ENCODE results near the gene FOXF2. TPM values are rescaled to one million over a fixed set of nuclear protein-coding genes. Genes with fewer than 3 reads are reported as not detected.

The FOXF2 gene
- total and polyA plus RNA-seq, 2 donors (not counting 3 experiments of a cell fraction or from before 2014, with no cell fraction given): not detected

DNA sequence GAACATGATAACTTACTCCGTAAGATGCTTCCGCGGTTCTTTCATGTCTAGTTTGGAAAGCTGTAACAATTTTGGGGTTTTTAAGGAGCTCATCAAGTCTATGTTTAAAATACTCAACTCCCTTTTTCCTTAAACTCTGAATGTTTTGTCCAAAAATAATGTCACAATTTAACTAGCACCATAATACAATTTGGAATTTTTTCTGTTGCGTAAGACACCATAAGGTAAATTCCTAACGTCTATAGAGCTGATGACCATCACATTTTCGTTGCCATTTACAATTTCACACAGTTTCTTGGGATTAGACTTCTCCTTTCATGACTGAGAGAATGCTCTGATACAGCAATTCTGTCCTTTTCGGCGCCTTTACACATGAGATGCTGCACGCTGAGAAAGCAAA is 26.7 kb upstream of the FOXF2 start:
- TF ChIP-seq POLR2A (IDR thresholded peaks at IDR 0.05; ENCODE audit: low read depth, low read length) (no peak), EZH2 (IDR thresholded peaks at IDR 0.05; ENCODE audit: borderline replicate concordance, low read depth, low read length, severe bottlenecking) (no peak), POLR2AphosphoS5 (IDR thresholded peaks at IDR 0.05; ENCODE audit: insufficient read depth, low read depth, low read length) (no peak), JUN (IDR thresholded peaks at IDR 0.05; ENCODE audit: borderline replicate concordance, insufficient read depth, insufficient read length, low read depth) (no peak), GATA2 (IDR thresholded peaks at IDR 0.05; ENCODE audit: insufficient read depth, insufficient read length, low read depth, low read length) (no peak), CTCF (IDR thresholded peaks at IDR 0.05; ENCODE audit: extremely low read depth in 1 of 2, insufficient read depth in 1 of 2, low read depth in 1 of 2, low read length in 2 of 2) (no peak), FOS (IDR thresholded peaks at IDR 0.05; ENCODE audit: borderline replicate concordance, insufficient read depth, low read length) (no peak), MYC (IDR thresholded peaks at IDR 0.05; ENCODE audit: low read depth, low read length) (no peak)
- TF ChIP-seq, protein P1, sequence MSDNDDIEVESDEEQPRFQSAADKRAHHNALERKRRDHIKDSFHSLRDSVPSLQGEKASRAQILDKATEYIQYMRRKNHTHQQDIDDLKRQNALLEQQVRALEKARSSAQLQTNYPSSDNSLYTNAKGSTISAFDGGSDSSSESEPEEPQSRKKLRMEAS (IDR thresholded peaks at IDR 0.05; ENCODE audit: insufficient read depth, insufficient read length): no peak
- H3K9me3 ChIP-seq (replicated peaks; ENCODE audit: control insufficient read depth, insufficient read depth, low read length): no peaks in the 10 kb centered on the region
- H2AFZ ChIP-seq (ENCODE audit: low read depth, low read length): no peak overlapping the region
- H3K9me1 ChIP-seq (replicated peaks; ENCODE audit: control insufficient read depth, extremely low read depth, insufficient read depth, low read length): no peaks in the 10 kb centered on the region
- intact Hi-C loops (cut with micrococcal nuclease): no loop called here
- H3K9ac ChIP-seq (replicated peaks; ENCODE audit: extremely low read depth, insufficient read depth, low read length): no peak overlapping the region
- no peaks in the 10 kb centered on the region for H4K20me1 ChIP-seq (replicated peaks; ENCODE audit: control insufficient read depth, extremely low read depth, insufficient read depth, low read length)
- DNase-seq (ENCODE audit: low read depth, low spot score) (no peak), FAIRE-seq (no peak)
- H3K4me2 ChIP-seq (ENCODE audit: insufficient read depth, low read length): no peak overlapping the region
- H3K79me2 ChIP-seq (ENCODE audit: control insufficient read depth, insufficient read depth, low read length): no peaks in the 10 kb centered on the region
- H3K27me3 ChIP-seq (ENCODE audit: control insufficient read depth in 2 of 2, insufficient read depth in 2 of 2, low read length in 2 of 2): no peaks in the 10 kb centered on the region
- dilution Hi-C loops (cut with MboI; ENCODE audit: extremely low pct_ligation_motif_present, low sequenced_read_pairs): no loop called here
- H3K27ac ChIP-seq (ENCODE audit: insufficient read depth, low read depth, low read length): no peak overlapping the region
- POLR2A ChIA-PET: no interaction called here
- H3K4me3 ChIP-seq (replicated peaks in 1 of 3; ENCODE audit: insufficient read depth in 1 of 3, low read depth in 1 of 3, low read length in 3 of 3): no peak overlapping the region
- H3K4me1 ChIP-seq (ENCODE audit: control insufficient read depth, extremely low read depth, insufficient read depth, low read length): no peaks in the 10 kb centered on the region
- H3K36me3 ChIP-seq (ENCODE audit: control insufficient read depth in 2 of 2, extremely low read depth in 1 of 2, insufficient read depth in 2 of 2, low read length in 2 of 2): no peaks in the 10 kb centered on the region
- BruUV-seq (replicated peaks): no TSS peak
- CTCF ChIA-PET: no interaction called here
